Urothelium cell line (cell line): ENCODE results near the gene KRT3.

Source experiments
- DNase-seq: peaks from one replicate; pipeline ENCODE4 v3.0.0; 2011; ENCODE audit warnings: low spot score, mixed read lengths
- FAIRE-seq: peaks from 2 replicates; lab custom pipeline; 2011; peaks lifted over from hg19 to GRCh38; lab: Jason Lieb, UNC

Gene KRT3

GRCh38 chr12:52742822-52743457 lies 53.0 kb downstream of the KRT3 start:
- FAIRE-seq (no peak), DNase-seq (no peak)

DNA sequence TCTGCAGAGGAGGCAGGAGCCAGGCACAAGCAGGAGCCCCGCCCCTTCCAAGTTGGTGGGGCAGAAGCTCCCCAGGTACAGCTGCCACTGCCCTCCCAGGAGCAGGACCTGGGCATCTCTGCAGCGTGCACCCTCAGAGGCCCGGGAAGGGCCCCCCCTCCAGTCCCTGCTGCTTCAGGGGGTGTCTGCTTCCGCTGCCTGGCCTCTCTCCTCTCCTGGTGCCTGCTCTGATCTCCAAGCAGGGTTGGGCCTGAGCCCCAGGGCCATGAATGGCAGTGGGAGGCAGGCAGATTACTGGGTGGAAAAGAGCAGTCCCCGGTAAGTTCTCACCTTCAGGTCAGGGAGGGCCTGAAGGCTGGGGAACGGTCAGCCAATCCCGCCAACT lies 53.7 kb downstream of the KRT3 start:
- no peak for DNase-seq
- FAIRE-seq: no peak

DNA sequence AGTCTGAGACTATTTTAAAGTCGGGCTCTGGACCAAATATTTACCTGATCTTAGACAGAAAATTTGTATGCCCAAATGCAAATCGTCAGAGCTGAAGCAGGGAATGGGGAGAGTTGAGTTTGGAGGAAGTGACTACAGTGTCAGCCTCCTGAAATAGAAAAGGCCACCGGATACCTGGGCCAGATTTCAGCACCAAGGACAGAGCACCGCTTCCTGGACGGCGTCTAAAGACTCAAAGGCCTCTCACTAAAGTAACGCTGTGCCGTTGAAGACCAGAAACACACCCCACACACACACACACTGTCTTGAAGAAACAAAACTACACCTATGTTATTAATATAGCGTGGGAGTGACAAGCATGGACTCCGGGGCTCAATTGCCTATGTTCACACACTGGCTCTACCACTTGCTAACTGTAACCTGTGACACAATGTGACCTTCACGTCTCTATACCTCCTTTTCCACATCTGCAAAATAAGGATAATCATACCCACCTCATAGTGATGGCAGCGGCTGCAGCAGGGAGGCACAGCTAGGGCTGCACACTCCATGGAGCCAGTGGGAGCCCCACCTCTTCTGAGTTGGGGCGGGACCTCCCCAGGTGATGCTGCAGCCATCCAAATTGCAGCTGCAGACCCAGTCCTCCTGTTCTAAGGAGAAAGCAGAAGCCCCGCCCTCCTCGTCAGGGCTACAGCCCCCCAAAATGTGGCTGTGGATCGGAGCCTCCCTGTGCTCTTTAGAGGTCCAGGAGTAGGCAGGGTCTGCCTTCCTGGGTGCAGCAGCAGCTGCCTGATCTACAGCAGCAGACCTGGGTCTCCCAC lies 54.3 kb downstream of the KRT3 start:
- DNase-seq (peak; percentile 76), FAIRE-seq (no peak)

DNA sequence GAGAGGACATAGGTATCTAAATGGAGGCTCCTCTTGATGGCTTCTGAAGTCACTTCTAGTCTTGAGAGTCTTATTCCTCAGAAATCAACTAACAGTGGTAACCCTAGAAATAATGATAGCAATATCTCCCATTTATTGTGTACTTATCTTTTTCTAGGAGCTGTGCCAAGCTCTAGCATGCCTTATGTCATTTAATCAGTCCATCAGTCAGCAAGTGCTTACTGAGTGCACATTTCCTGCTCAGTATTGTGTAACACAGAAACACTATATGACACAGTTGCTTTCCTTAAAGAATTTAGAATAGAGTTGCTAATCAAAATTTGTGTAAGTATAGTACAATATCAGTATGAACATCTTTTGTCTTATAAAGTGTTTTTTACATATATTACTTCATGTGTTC lies 55.3 kb downstream of the KRT3 start:
- FAIRE-seq (no peak), DNase-seq (no peak)

DNA sequence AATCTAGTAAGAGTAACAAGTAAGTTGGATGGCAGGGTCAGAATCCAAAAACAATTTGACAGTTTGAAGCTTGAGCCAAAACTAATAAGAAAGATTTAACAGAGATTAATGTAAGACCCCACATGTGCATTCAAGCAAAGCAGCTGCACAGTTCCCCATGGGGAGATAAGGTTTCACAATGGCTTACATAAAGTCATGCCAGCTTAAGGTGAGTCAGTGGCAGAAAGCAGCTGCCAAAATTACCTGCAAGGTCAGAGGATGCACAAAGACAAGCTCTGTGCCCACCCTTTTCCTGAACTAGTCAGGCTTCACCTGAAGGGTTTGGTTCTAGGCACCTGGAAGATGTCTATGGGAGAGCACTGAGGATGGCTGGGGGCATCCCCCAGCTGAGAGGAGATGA lies 56.0 kb downstream of the KRT3 start:
- no peak for DNase-seq
- no peak for FAIRE-seq
